Lung (tissue), 12 donors: ENCODE data around the gene PCIF1. TPM values are rescaled to one million over a fixed set of nuclear protein-coding genes. Genes with fewer than 3 reads are reported as not detected.

ENCODE experiments used
- ATAC-seq: fragments of 200-7000 bp; cut with Tn5 transposase; one replicate; pipeline ENCODE4 v1.9.1; 2020; ENCODE audit warnings: moderate number of reproducible peaks; ENCODE audit not compliant: insufficient read depth, low FRiP score
- DNase-seq, 3 donors: peaks; one replicate each; pipeline ENCODE4 v3.0.0-alpha.2; 2013 to 2017
- H3K27ac ChIP-seq, 2 donors: one replicate each; pipeline ENCODE4 v1.5.1; 2013; ENCODE audit warnings: mild to moderate bottlenecking in 2 of 2, moderate library complexity in 2 of 2, control low read depth in 1 of 2, inconsistent platforms in 1 of 2, low read depth in 1 of 2, low read length in 1 of 2
- H3K27me3 ChIP-seq, 3 donors: one replicate each; pipeline ENCODE4 v1.5.1; 2013; ENCODE audit warnings: low read length in 2 of 3; ENCODE audit not compliant: control insufficient read depth in 3 of 3, insufficient read depth in 3 of 3
- H3K36me3 ChIP-seq, 4 donors: one replicate each; pipeline ENCODE4 v1.5.1; 2013; ENCODE audit warnings: low read length in 4 of 4, mild to moderate bottlenecking in 1 of 4, moderate library complexity in 1 of 4; ENCODE audit not compliant: control insufficient read depth in 4 of 4, insufficient read depth in 4 of 4
- H3K4me1 ChIP-seq, 5 donors: one replicate each; pipeline ENCODE4 v1.5.1; 2013; ENCODE audit warnings: low read length in 5 of 5, mild to moderate bottlenecking in 2 of 5, moderate library complexity in 1 of 5; ENCODE audit not compliant: control insufficient read depth in 5 of 5, insufficient read depth in 5 of 5
- H3K4me3 ChIP-seq: one replicate; pipeline ENCODE4 v1.5.1; 2013; ENCODE audit warnings: mild to moderate bottlenecking, control low read depth, moderate library complexity
- H3K9ac ChIP-seq, 2 donors: one replicate each; pipeline ENCODE4 v1.5.1; 2013; ENCODE audit warnings: low read length in 2 of 2, control low read depth in 1 of 2; ENCODE audit not compliant: insufficient read depth in 1 of 2
- H3K9me3 ChIP-seq, 4 donors: one replicate each; pipeline ENCODE4 v1.5.1; 2013; ENCODE audit warnings: low read length in 3 of 4, mild to moderate bottlenecking in 1 of 4, moderate library complexity in 1 of 4; ENCODE audit not compliant: control insufficient read depth in 4 of 4, insufficient read depth in 3 of 4
- WGBS, 2 donors: extraction: QIAGEN DNeasy Blood & Tissue Kit; methylation state at CpG; one replicate each; pipeline ENCODE4 v1.1.7; 2013; 5-methylcytosine and 5-hydroxymethylcytosine counted together
- polyA plus RNA-seq, 2 donors: library from polyadenylated mRNA; stranded (reverse); fragments of 200-250 nt; gene quantifications; one replicate each; pipeline ENCODE4 v1.2.1, GENCODE V29; 2013
- total RNA-seq, 2 donors: library from RNA; depleted of rRNA in 1 of 2; stranded (reverse); fragments of >200 nt in 1 of 2; gene quantifications; one replicate each; pipeline ENCODE4 v1.2.1, GENCODE V29; 2014 to 2021
- TF ChIP-seq, protein P1 (sequence below): IDR thresholded peaks from 2 replicates; pipeline ENCODE4 v1.5.1; 2012; ENCODE audit warnings: mild to moderate bottlenecking; ENCODE audit errors: control extremely low read depth, extremely low read depth
- donor health status: control.
- donor health status: control.
- donor health status: Bipolar disorder and iron deficiency.
- donor health status: healthy.
- donor health status: DM: yes; HTN: yes; CAD: no.

The PCIF1 gene
- total and polyA plus RNA-seq, 4 donors = 27.7 to 48.1 (median 32.0) TPM

DNA sequence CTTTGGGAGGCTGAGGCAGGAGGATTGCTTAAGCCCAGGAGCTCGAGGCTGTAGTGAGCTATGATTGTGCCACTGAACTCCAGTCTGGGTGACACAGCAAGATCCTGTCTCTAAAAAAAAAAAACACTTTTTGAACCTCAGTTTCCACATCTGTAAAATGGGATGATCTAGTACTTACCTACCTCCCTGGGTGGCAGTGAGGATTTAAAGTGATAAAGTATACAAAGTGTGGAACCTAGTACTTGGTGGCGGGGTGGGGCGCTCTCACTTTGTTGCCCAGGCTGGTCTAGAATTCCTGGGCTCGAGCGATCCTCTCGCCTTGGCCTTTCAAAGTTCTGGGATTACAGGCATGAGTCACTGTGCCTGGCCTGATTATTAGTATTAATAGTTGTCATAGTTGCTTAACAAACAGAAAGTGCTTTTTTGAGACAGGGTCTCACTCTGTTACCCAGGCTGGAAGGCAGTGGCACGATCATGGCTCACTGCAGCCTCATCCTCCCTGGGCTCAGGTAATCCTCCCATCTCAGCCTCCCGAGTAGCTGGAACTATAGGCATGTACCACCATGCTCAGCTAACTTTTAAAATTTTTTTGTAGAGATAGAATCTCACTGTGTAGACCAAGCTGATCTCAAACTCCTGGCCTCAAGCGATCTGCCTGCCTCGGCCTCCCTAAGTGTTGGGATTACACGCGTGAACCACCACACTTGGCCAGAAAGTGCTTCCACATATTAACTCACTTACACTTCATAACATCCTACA is 15.5 kb upstream of the PCIF1 start:
- WGBS, 2 donors = 89 to 93% methylated on average over 12 of the region's 12 CpGs

DNA sequence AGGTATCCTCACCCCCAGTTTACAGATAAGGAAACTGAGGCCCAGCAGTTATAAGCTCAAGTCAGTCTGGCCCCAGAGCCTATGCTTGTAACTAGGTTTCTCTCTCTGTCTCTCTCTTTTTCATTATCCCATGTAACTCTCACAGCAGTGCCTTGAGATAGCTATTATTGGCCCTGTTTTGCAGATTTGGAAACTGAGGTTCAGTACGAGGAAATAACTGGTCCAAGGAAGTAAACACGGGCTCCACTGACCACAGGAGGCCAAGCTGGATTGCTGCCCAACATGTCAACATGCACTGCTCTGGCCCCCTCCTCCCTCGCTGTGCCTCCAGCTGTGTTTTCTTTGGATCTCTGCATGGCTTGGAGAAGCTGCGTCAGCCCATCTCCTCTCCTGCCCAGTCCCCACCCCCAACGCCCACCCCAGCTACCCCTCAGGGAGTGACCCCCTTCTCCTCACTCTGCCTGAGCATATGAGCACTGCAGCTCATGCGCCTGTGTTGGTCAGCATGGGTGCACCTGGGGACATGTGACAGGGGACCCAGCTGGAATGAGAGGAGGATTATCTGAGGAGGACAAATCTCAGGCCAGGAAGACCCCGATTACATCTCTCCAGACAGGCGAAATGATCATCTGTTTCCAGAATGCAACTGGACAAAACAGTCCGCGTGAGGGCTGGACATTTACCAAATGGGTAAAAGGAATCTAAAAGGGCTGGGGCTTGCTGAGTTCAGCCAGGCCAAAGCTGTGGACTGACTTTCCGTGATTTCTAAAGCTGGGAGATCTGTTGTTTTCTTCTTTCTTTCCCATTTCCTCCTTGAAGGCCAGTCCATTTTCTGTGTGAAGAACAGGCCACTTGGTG is 14.7 kb upstream of the PCIF1 start:
- DNase-seq (peak; percentile 88 to 97 (median 94)), ATAC-seq (no peak)
- Histone ChIP-seq H3K4me1 (peaks cover 0 to 33% (median 26%) of the 10 kb centered on the region in 5 donors), H3K9ac (peak overlapping the region in 1 of 2 donors; percentile 69), H3K27me3 (no peaks in the 10 kb centered on the region), H3K27ac (peak overlapping the region in 1 of 2 donors; percentile 37), H3K9me3 (no peaks in the 10 kb centered on the region), H3K4me3 (no peak overlapping the region), H3K36me3 (no peaks in the 10 kb centered on the region)
- WGBS, 2 donors = 52 to 68% methylated on average over 11 of the region's 11 CpGs
- TF ChIP-seq, protein P1, sequence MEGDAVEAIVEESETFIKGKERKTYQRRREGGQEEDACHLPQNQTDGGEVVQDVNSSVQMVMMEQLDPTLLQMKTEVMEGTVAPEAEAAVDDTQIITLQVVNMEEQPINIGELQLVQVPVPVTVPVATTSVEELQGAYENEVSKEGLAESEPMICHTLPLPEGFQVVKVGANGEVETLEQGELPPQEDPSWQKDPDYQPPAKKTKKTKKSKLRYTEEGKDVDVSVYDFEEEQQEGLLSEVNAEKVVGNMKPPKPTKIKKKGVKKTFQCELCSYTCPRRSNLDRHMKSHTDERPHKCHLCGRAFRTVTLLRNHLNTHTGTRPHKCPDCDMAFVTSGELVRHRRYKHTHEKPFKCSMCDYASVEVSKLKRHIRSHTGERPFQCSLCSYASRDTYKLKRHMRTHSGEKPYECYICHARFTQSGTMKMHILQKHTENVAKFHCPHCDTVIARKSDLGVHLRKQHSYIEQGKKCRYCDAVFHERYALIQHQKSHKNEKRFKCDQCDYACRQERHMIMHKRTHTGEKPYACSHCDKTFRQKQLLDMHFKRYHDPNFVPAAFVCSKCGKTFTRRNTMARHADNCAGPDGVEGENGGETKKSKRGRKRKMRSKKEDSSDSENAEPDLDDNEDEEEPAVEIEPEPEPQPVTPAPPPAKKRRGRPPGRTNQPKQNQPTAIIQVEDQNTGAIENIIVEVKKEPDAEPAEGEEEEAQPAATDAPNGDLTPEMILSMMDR = no peak

More for the DNA sequence above, 15.5 kb upstream of the PCIF1 start:
- Histone ChIP-seq H3K4me3 (no peak overlapping the region), H3K4me1 (peaks cover 0 to 25% (median 21%) of the 10 kb centered on the region in 5 donors), H3K27ac (peak overlapping the region; percentile 28 to 78), H3K36me3 (no peaks in the 10 kb centered on the region), H3K9me3 (no peaks in the 10 kb centered on the region), H3K27me3 (no peaks in the 10 kb centered on the region), H3K9ac (peak overlapping the region in 1 of 2 donors; percentile 0)
- TF ChIP-seq, protein P1 = no peak
- ATAC-seq (no peak), DNase-seq (no peak)

DNA sequence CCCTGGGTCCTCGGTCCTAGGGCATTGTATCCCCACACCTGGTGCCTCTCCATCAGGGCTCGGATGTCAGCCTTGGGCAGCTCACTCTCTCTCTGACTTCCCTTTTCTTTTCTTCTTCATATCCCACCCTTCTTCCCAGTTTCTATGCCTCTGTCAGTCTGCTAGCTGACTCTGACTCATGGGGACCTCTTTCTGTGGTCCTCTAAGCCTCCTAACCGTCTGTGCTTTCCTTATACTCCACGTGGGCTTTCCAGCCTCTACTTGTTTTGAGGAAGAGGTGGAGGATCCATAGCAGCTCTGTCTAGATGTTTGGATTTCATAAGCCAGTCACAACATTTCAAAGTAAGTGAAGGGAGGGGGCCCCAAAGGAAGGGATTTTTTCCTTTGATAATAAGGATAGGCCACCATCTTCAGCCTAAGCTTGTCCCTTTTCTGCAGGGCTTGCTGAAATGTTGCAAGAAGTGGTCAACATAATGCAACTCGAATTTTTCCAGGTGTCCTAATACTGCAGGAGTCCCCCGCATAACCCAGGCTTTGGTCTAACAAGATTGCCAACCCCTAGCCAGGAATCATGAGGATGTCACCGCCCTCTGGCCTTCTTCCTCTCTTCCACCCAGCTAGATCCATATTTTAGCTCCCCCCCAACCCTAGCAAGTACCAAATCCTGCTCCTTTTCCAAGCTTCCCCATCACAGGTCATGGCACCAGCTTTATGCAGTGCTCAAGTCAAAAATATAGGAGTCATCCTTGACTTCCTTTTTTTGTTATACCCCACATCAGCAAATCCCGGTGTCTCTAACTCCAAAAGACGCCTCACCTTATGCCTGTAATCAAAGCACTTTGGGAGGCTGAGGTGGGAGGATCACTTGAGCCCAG is 13.8 kb upstream of the PCIF1 start:
- 68% methylated on average over 9 of the region's 9 CpGs for WGBS, 2 donors
- ATAC-seq (no peak), DNase-seq (no peak)
- Histone ChIP-seq H3K27me3 (no peaks in the 10 kb centered on the region), H3K9ac (peak overlapping the region in 1 of 2 donors; percentile 69), H3K4me3 (no peak overlapping the region), H3K4me1 (peaks cover 0 to 37% (median 26%) of the 10 kb centered on the region in 5 donors), H3K36me3 (no peaks in the 10 kb centered on the region), H3K9me3 (no peaks in the 10 kb centered on the region), H3K27ac (no peak overlapping the region)
- TF ChIP-seq, protein P1 = no peak
